GM18909 (cell line): Measurements from ENCODE around the gene STPG2.
"Not testable (repeated sequence)": the region's sequence is repeated elsewhere in the genome, so short reads cannot be mapped to it uniquely, and the experiment has no call there.

Experiments used
- ATAC-seq: cut with Tn5 transposase; IDR thresholded peaks from one replicate; pipeline ENCODE4 v1.9.1; 2021; ENCODE audit warnings: mild to moderate bottlenecking; ENCODE audit not compliant: unreplicated experiment, poor library complexity

The STPG2 gene

DNA sequence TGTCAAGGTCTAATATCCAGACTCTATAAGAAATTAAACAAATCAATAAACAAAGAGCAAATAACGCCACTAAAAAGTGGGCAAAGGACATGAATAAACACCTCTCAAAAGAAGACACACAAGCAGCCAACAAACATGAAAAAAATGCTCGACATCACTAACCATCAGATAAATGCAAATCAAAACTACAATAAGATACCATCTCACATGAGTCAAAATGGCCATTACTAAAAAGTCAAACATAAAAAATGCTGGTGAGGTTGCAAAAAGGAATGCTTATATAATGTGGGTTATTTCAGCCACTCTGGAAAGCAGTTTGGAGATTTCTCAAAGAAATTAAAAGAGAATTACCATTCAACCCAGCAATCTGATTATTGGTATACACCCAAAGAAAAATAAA lies 481.1 kb downstream of the STPG2 start:
- ATAC-seq, result no peak

DNA sequence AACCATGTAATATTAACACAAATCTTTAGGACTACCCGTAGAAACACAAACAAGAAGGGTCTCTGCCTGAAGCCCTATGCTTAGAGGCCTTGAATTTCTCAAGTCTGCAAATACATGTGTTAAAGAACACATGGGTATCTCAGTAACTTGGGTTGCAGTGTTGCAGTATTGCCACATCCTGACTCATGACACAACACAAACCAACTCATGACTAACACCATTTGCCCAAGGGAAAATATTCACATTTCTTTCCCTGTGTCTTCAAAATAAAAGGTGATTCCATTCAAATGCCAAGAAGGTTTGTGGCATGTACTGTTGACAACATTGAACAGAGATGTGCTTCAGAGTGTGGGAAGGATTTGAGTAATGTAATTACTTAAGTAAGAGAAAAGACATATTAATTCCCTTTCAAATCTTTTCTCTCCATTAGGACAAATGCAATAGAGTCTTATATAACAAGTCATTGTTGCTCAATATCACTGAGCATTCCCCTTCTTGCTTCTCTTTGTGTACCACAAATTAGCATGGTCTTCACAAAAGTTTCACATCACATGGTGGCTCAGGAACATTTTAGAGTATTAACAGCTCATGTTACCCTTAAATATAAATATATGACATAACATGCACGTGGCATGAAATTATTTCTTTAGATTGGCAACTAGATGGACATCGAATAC lies 487.1 kb downstream of the STPG2 start:
- no peak for ATAC-seq

- no peak for ATAC-seq
Observed at GRCh38 chr4:97653701-97654100, 489.6 kb downstream of the STPG2 start.

- no peak for ATAC-seq
Observed at GRCh38 chr4:97646997-97647396, 496.3 kb downstream of the STPG2 start.

DNA sequence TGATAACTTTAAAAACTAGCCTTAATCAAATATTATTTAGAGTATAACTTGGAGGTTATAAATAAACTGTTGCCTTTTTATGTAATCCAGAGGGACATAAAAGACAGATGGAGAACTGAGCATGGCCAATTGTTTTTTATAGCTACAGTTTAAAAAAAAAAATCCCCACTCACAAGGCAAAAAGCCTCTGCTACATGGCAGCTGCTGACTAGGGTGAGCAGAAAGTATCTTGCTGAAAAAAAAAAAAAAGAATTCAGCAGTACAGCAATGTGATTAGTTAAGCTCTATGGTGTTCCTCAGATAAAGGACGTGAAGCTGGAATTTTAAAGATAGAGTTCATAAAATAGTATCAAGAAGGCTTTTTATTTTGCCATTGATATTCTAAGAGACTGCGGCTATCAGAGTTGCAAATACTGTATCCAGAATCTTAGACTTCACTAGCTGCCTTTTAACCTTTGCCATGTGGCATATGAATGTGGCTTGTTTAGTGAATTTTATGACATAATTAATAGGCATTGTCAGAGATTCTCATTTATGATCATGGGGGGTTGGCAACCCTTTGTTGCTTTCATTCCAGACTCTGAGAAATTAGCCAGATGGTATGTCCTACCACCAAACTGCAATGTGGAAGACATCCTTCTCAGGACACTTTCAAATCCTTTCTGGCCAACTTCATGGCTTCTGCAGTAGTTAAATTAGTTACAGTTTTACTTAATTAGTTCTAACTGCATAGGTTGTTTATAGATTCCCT lies 498.0 kb downstream of the STPG2 start:
- ATAC-seq, result no peak

GRCh38 chr4:97643179-97643578 lies 500.1 kb downstream of the STPG2 start:
- ATAC-seq, result no peak

DNA sequence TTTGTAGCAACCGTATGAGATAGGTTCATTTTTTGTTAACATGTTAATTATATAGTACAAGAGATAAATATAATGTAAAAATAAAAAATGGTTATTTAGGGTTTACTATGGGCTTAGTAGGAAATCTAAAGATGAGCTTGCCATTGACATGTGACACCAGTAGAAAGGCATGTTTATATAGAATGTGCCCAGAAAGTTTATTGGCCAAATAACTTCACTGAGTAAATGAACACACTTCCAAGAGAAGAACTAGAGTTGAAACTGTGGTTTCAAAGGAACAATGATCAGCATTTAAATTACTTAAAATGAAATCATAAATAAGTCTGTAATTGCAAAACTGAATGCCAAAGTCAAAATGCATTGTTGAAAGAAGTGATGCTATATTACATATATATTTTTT lies 503.3 kb downstream of the STPG2 start:
- ATAC-seq, result no peak

- ATAC-seq, result not testable (repeated sequence)
Observed at GRCh38 chr4:97633831-97634230, 509.4 kb downstream of the STPG2 start.

DNA sequence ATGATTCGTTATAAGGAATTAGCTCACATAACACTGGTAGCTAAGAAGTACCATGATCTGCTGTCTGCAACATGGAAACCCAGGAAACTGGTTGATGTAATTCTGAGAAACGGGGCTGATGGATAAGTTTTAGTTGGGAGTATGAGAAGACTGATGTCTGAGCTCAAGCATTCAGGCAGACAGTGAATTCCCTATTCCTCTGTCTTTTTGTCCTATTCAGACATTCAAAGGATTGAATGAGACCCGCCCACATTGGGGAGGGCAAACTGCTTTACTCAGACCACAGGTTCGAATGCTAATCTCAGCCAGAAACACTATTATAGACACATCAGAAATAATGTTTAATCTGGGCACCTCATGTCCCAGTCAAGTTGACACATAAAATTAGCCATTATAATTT lies 515.5 kb downstream of the STPG2 start:
- no peak for ATAC-seq

- ATAC-seq, result no peak
Observed at GRCh38 chr4:97624204-97624603, 519.1 kb downstream of the STPG2 start.

DNA sequence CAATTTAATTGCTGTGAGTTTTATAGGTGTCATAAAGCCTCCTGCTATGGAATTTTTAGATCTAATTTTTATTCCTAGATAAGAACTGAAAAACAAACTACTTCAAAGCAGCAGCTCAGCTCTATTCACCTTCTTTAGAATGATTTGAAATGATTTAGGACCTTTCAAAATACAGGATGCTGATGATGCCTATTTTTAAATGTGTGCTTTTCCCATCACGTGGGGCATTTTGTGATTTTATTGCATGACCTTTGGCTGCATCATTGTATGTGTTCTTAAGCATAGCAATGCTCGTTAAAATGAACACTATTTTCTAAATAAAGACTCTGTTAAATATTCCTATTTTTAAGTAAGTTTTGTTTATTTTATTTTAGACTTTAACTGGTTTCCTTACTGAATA lies 537.3 kb downstream of the STPG2 start:
- no peak for ATAC-seq

GRCh38 chr4:97593248-97593647 lies 550.0 kb downstream of the STPG2 start:
- ATAC-seq, result no peak

DNA sequence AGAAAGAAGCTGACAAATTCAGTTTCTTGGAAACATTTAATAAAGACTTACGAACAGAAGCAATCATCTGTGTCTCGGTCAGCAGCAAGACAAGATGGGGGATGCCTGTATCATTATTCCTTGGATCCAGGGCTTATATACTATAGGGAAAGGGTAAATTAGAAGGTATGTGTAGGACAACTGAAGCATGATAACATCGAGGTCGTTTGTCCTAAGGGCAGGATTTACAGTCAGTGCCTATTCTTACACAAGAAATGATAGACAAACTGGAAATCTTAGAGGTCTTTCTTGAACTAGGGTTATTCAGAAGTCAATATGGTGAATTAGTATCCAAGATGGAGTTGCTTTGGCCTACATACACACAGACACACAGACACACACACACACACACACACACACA lies 553.0 kb downstream of the STPG2 start:
- no peak for ATAC-seq

DNA sequence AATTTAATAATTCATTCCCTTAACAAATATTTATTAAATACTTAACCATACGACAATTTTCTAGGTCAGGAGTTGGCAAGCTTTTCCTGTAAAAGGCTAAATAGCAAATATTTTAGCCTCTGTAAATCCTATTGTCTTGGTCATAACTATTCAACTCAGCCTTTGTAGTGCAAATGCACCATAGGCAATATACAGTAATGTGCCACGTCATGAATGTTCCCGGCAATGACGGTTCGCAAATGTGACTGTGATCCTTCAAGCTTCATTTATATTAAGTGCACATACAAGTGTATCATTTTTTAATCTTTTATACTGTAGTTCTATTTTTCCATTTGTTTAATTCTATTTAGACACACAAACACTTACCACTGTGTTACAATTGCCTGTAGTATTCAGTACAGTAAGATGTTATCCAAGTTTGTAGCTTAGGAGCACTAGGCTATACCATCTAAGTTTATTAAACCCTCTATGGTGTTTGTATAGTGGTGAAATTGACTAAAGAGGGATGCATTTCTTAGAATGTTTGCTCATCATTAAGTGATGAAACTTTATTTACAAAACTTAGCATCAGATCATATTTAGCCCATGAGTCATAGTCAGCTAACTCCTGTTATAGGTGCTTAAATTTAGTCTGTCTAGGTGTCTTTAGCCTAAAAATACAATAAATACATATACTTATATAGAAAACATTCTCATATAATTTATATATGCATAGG lies 553.6 kb downstream of the STPG2 start:
- ATAC-seq, result no peak

GRCh38 chr4:97587912-97588311 lies 555.4 kb downstream of the STPG2 start:
- no peak for ATAC-seq

GRCh38 chr4:97585274-97585673 lies 558.0 kb downstream of the STPG2 start:
- ATAC-seq, result no peak

GRCh38 chr4:97582890-97583289 lies 560.4 kb downstream of the STPG2 start:
- no peak for ATAC-seq

DNA sequence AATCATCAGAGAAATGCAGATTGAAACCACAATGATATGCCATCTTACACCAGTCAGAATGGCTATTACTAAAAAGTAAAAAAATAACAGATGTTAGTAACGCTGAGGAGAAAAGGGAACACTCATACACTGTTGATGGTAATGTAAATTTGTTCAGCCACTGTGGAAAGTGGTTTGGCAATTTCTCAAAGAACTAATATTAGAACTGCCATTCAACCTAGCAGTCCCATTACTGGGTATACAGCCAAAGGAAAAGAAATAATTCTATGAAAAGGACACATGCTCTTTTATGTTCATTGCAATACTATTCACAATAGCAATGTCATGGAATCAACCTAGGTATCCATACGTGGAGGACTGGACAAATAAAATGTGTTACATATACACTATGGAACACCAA lies 566.3 kb downstream of the STPG2 start:
- ATAC-seq, result no peak

DNA sequence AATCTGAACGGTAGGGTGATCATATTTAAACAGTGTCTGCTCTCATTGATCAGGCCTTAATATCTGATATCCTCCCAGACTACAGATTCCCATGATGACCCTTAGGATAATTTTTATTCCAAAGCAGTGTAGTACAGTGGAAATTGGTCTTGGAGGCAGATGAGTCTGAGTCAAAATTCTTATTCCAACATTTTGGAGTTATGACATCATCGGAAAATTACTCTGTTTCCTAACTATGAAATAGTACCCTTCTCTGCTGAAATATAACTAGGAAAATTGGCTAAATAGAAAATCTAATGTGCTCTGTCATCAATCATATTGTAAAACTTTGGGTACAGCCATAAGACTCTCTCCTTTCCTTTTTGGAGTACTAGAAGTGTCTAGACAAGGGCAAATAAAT lies 583.3 kb downstream of the STPG2 start:
- ATAC-seq, result no peak

DNA sequence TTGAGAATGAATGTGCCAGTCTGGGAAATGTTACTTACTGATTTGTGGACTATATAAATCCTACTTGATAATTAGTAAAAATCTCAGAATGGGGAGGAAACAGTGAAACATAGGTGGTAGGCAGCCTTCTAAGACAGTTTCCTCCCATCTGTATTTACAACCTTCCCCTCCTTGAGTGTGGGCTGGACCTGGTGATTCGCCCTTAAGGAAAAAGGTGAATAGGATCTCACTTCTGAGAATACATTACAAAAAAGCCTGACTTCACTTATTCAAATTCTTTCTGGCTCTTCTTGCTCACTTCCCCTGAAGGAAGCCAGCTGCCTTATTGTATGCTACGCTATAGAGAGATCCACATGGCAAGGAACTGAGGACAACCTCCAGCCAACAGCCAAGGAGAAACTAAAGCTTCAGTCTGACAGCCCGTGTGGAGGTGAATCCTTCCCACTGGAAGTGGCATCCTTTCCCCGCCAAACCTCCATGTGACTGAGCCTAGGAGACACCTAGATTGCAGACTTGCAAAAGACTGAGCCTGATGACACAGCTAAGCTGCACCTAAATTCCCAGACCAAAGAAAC lies 585.0 kb downstream of the STPG2 start:
- no peak for ATAC-seq

- ATAC-seq, result not testable (repeated sequence)
Observed at GRCh38 chr4:97550637-97551036, 592.6 kb downstream of the STPG2 start.
